Measurements from ENCODE around the gene UBE2J1. TPM values are rescaled to one million over a fixed set of nuclear protein-coding genes. Genes with fewer than 3 reads are reported as not detected.

Gene UBE2J1
- total and polyA plus RNA-seq, 2 donors (not counting 3 experiments of a cell fraction or from before 2014, with no cell fraction given) = 44.4 to 96.6 TPM

- dilution Hi-C loops (cut with MboI; ENCODE audit: extremely low pct_ligation_motif_present, low sequenced_read_pairs) = no loop called here
- CTCF ChIA-PET = interaction anchor here (0.7 to 7.0 kb wide), 10 partner anchors 10 to 368 kb away, joined by 3 to 56 read pairs (median 5); no protein-coding TSS in a partner anchor
Observed at GRCh38 chr6:89350281-89350966, 2.1 kb downstream of the UBE2J1 start.

More at GRCh38 chr6:89350281-89350966, 2.1 kb downstream of the UBE2J1 start:
- Histone ChIP-seq H3K4me3 (replicated peaks in 1 of 3; ENCODE audit: insufficient read depth in 1 of 3, low read depth in 1 of 3, low read length in 3 of 3) (peak overlapping the region in 1 of 3 experiments; percentile 100), H3K27ac (ENCODE audit: insufficient read depth, low read depth, low read length) (peak overlapping the region; percentile 96), H3K9me1 (replicated peaks; ENCODE audit: control insufficient read depth, extremely low read depth, insufficient read depth, low read length) (no peaks in the 10 kb centered on the region), H3K4me2 (ENCODE audit: insufficient read depth, low read length) (peak overlapping the region; percentile 98), H3K9me3 (replicated peaks; ENCODE audit: control insufficient read depth, insufficient read depth, low read length) (no peaks in the 10 kb centered on the region), H3K27me3 (ENCODE audit: control insufficient read depth in 2 of 2, insufficient read depth in 2 of 2, low read length in 2 of 2) (no peaks in the 10 kb centered on the region), H3K4me1 (ENCODE audit: control insufficient read depth, extremely low read depth, insufficient read depth, low read length) (peaks cover 39% of the 10 kb centered on the region), H3K36me3 (ENCODE audit: control insufficient read depth in 2 of 2, extremely low read depth in 1 of 2, insufficient read depth in 2 of 2, low read length in 2 of 2) (no peaks in the 10 kb centered on the region), H3K79me2 (ENCODE audit: control insufficient read depth, insufficient read depth, low read length) (peaks cover 64% of the 10 kb centered on the region), H2AFZ (ENCODE audit: low read depth, low read length) (no peak overlapping the region), H4K20me1 (replicated peaks; ENCODE audit: control insufficient read depth, extremely low read depth, insufficient read depth, low read length) (peaks cover 17% of the 10 kb centered on the region), H3K9ac (replicated peaks; ENCODE audit: extremely low read depth, insufficient read depth, low read length) (peak overlapping the region; percentile 45)
- BruUV-seq (replicated peaks) = no TSS peak
- FAIRE-seq (peak; percentile 91), DNase-seq (ENCODE audit: low read depth, low spot score) (peak; percentile 92)
- intact Hi-C loops (cut with micrococcal nuclease) = loop anchor here (1.0 to 5.0 kb wide), 7 partner anchors 38 to 968 kb away; partner anchors contain the start of genes CASP8AP2, PM20D2 and RNGTT
- TF ChIP-seq CTCF (IDR thresholded peaks at IDR 0.05; ENCODE audit: extremely low read depth in 1 of 2, insufficient read depth in 1 of 2, low read depth in 1 of 2, low read length in 2 of 2) = no peak
- TF ChIP-seq POLR2AphosphoS5 (IDR thresholded peaks at IDR 0.05; ENCODE audit: insufficient read depth, low read depth, low read length) = no peak
- TF ChIP-seq GATA2 (IDR thresholded peaks at IDR 0.05; ENCODE audit: insufficient read depth, insufficient read length, low read depth, low read length) = peak; percentile 26
- peak; percentile 18 for TF ChIP-seq FOS (IDR thresholded peaks at IDR 0.05; ENCODE audit: borderline replicate concordance, insufficient read depth, low read length)
- TF ChIP-seq MYC (IDR thresholded peaks at IDR 0.05; ENCODE audit: low read depth, low read length) = no peak
- TF ChIP-seq JUN (IDR thresholded peaks at IDR 0.05; ENCODE audit: borderline replicate concordance, insufficient read depth, insufficient read length, low read depth) = peak; percentile 42
- TF ChIP-seq POLR2A (IDR thresholded peaks at IDR 0.05; ENCODE audit: low read depth, low read length) = no peak
- no peak for TF ChIP-seq EZH2 (IDR thresholded peaks at IDR 0.05; ENCODE audit: borderline replicate concordance, low read depth, low read length, severe bottlenecking)
- no peak for TF ChIP-seq MAX (IDR thresholded peaks at IDR 0.05; ENCODE audit: insufficient read depth, insufficient read length)
- POLR2A ChIA-PET = interaction anchor here (0.7 to 1.2 kb wide), 3 partner anchors 26 to 69 kb away, joined by 3 to 5 read pairs (median 3); no protein-coding TSS in a partner anchor

Measured in endothelial cell of umbilical vein (primary cell).